ENCODE results near the gene ABCD1.

- TF ChIP-seq, protein P1, sequence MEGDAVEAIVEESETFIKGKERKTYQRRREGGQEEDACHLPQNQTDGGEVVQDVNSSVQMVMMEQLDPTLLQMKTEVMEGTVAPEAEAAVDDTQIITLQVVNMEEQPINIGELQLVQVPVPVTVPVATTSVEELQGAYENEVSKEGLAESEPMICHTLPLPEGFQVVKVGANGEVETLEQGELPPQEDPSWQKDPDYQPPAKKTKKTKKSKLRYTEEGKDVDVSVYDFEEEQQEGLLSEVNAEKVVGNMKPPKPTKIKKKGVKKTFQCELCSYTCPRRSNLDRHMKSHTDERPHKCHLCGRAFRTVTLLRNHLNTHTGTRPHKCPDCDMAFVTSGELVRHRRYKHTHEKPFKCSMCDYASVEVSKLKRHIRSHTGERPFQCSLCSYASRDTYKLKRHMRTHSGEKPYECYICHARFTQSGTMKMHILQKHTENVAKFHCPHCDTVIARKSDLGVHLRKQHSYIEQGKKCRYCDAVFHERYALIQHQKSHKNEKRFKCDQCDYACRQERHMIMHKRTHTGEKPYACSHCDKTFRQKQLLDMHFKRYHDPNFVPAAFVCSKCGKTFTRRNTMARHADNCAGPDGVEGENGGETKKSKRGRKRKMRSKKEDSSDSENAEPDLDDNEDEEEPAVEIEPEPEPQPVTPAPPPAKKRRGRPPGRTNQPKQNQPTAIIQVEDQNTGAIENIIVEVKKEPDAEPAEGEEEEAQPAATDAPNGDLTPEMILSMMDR (tag by site-specific recombination; IDR thresholded peaks at IDR 0.05) = no peak
- TF ChIP-seq ZNF776 (tag by site-specific recombination; IDR thresholded peaks at IDR 0.05; ENCODE audit: borderline replicate concordance) = no peak
- TF ChIP-seq TCF7L2 (IDR thresholded peaks at IDR 0.05; ENCODE audit: borderline replicate concordance, low read depth, low read length) = no peak
- no peak for TF ChIP-seq ZNF175 (tag by site-specific recombination; IDR thresholded peaks at IDR 0.05)
- no peak for TF ChIP-seq SP3 (tag by site-specific recombination; IDR thresholded peaks at IDR 0.05)
- TF ChIP-seq HOXA7 (CRISPR knock-in tag; IDR thresholded peaks at IDR 0.05; ENCODE audit: borderline replicate concordance) = no peak
- TF ChIP-seq ZFP41 (tag by site-specific recombination; IDR thresholded peaks at IDR 0.05; ENCODE audit: borderline replicate concordance) = no peak
- no peak for TF ChIP-seq ZBTB26 (tag by site-specific recombination; optimal IDR thresholded peaks at IDR 0.05)
- no peak for TF ChIP-seq KLF10 (tag by site-specific recombination; IDR thresholded peaks at IDR 0.05)
- TF ChIP-seq SETDB1 (IDR thresholded peaks at IDR 0.05; ENCODE audit: insufficient read length, low read length) = no peak
- no peak for TF ChIP-seq ZNF24 (tag by site-specific recombination; IDR thresholded peaks at IDR 0.05)
These were observed 11.6 kb downstream of the ABCD1 start for GRCh38 chrX:153736071-153736820.

Data from HEK293 (cell line).